SU-DHL-6 (cell line): ENCODE data around the gene PRR36.

Source experiments
- EZH2phosphoT487 ChIP-seq: fragments of 200-600 bp; sonication (generic), shearing (Covaris generic); conservative IDR thresholded peaks from 2 replicates; pipeline ENCODE4 v1.6.1; 2018; ENCODE audit warnings: mild to moderate bottlenecking, antibody characterized with exemption, low read length, moderate library complexity, mixed read lengths
- TF ChIP-seq, protein P1 (sequence below): fragments of 200-600 bp; sonication (generic); IDR thresholded peaks from one replicate; pipeline ENCODE4 v1.5.1; 2017; ENCODE audit warnings: antibody characterized with exemption, mild to moderate bottlenecking, low read length, moderate library complexity; ENCODE audit not compliant: insufficient read depth, poor library complexity, severe bottlenecking

DNA sequence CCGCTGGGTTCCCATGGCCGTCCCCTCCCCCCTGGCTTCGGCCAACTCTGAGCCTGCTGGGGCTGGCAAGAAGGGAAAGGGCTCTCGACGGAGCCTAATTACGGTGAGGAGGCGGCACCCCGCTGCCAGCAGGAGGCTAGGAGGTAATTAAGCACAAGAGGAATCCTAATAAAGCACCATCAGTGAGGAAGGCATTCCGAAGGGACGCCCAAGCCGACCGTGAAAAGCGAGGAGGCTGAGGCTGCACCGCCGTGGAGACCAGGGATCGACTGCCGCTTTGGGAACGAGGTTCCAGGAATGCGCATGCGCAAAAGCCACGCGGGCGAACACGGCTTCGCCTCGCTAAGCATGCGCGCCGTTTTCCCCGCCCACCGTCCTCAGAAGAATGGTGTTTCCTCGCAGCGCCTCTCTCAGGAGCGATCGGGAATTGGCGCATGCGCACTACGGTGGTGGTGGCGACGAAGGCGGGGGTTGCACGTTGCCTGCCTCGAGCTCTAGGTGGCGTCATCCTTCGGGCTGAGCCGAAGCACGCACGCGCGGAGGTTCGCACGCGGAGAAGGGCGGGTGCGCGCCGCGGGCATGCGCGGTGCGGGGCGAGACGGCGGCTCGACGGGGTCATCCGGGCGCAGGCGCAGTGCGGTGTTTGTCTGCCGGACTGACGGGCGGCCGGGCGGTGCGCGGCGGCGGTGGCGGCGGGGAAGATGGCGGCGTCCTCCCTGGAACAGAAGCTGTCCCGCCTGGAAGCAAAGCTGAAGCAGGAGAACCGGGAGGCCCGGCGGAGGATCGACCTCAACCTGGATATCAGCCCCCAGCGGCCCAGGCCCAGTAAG lies 29.3 kb upstream of the PRR36 start, which contains the start of gene MAP2K7:
- TF ChIP-seq, protein P1, sequence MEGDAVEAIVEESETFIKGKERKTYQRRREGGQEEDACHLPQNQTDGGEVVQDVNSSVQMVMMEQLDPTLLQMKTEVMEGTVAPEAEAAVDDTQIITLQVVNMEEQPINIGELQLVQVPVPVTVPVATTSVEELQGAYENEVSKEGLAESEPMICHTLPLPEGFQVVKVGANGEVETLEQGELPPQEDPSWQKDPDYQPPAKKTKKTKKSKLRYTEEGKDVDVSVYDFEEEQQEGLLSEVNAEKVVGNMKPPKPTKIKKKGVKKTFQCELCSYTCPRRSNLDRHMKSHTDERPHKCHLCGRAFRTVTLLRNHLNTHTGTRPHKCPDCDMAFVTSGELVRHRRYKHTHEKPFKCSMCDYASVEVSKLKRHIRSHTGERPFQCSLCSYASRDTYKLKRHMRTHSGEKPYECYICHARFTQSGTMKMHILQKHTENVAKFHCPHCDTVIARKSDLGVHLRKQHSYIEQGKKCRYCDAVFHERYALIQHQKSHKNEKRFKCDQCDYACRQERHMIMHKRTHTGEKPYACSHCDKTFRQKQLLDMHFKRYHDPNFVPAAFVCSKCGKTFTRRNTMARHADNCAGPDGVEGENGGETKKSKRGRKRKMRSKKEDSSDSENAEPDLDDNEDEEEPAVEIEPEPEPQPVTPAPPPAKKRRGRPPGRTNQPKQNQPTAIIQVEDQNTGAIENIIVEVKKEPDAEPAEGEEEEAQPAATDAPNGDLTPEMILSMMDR = peak; percentile 42
- TF ChIP-seq EZH2phosphoT487 = no peak
